GM13977 (cell line): ENCODE data around the gene CDC25B.

ENCODE experiments used
- DNase-seq: peaks from one replicate; pipeline ENCODE4 v3.0.0; 2012; ENCODE audit warnings: low spot score
- CTCF ChIP-seq: IDR thresholded peaks from 2 replicates; pipeline ENCODE4 v1.5.1; 2012; ENCODE audit warnings: mild to moderate bottlenecking, control low read depth; ENCODE audit not compliant: insufficient read depth; ENCODE audit errors: extremely low read depth, missing control alignments
- in situ Hi-C: fragments of 300-500 bp; cut with MboI; formaldehyde crosslinking; loops from one replicate; pipeline ENCODE4 v1.12.0; 2022; ENCODE audit warnings: low sequenced_read_pairs, low pct_unique_long_range_greater_than_20kb, mixed read lengths, inconsistent platforms; ENCODE audit not compliant: unreplicated experiment

CDC25B gene

GRCh38 chr20:3803854-3804253 lies 7.7 kb downstream of the CDC25B start:
- in situ Hi-C loops: no loop called here
- no peak for TF ChIP-seq CTCF
- no peak for DNase-seq

- DNase-seq: no peak
- in situ Hi-C loops: no loop called here
- no peak for TF ChIP-seq CTCF
Observed at GRCh38 chr20:3804254-3804751, 8.2 kb downstream of the CDC25B start.

GRCh38 chr20:3804781-3805180 lies 8.7 kb downstream of the CDC25B start:
- no peak for TF ChIP-seq CTCF
- DNase-seq: no peak
- in situ Hi-C loops: no loop called here

- DNase-seq: no peak
- in situ Hi-C loops: no loop called here
Observed at GRCh38 chr20:3808544-3808943, 12.4 kb downstream of the CDC25B start.

GRCh38 chr20:3811467-3812258 lies 15.6 kb downstream of the CDC25B start:
- in situ Hi-C loops: no loop called here
- TF ChIP-seq CTCF: no peak
- no peak for DNase-seq

More at GRCh38 chr20:3808544-3808943, 12.4 kb downstream of the CDC25B start:
- TF ChIP-seq CTCF: no peak

GRCh38 chr20:3812259-3812681 lies 16.2 kb downstream of the CDC25B start:
- no peak for TF ChIP-seq CTCF
- in situ Hi-C loops: no loop called here
- DNase-seq: no peak
